ENCODE results near the gene SBSN. TPM values are rescaled to one million over a fixed set of nuclear protein-coding genes. Genes with fewer than 3 reads are reported as not detected.

Gene SBSN
- total and polyA plus RNA-seq, 9 of the 15 experiments (the other 6 are each of a cell fraction or from before 2014, with no cell fraction given): 0.05 TPM; not detected in 8

DNA sequence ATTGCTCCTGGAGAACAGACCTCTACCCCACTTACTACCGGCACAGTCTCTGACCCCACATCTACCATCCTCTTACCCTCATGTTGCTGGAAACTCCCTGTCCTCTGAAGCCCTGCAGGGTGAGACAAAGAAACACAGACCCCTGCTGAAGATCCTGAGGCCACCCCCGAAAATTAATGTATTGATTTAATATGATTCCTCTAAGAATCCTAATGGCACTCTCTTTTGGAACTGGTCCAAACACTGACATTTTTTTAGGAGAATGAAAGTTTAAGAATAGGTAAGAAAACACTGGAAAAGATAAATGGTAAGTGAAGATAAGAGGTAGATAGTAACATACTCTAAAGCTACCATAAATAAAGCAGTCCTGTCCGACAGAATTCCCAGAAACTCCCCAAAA lies 20.0 kb downstream of the SBSN start:
- peaks cover 2% of the 10 kb centered on the region for H3K9me1 ChIP-seq (ENCODE audit: control insufficient read depth, insufficient read depth, low read length)
- FAIRE-seq (no peak), ATAC-seq (no peak), DNase-seq (ENCODE audit: extremely low read depth in 1 of 4, low spot score in 3 of 4) (no peak)
- TF ChIP-seq U2AF2 (optimal IDR thresholded peaks at IDR 0.05; ENCODE audit: low read depth, low read length) (no peak), KAT2B (IDR thresholded peaks at IDR 0.05; ENCODE audit: low read depth, low read length) (no peak), RUNX1 (IDR thresholded peaks at IDR 0.05; ENCODE audit: low read depth) (no peak), ZNF518B (CRISPR knock-in tag; IDR thresholded peaks at IDR 0.05) (no peak), ZZZ3 (IDR thresholded peaks at IDR 0.05) (no peak), CBX5 (IDR thresholded peaks at IDR 0.05; ENCODE audit: borderline replicate concordance, low read depth) (no peak), ZNF766 (CRISPR knock-in tag; conservative IDR thresholded peaks at IDR 0.05) (no peak), SNIP1 (IDR thresholded peaks at IDR 0.05; ENCODE audit: low read depth) (no peak), JUNB (CRISPR knock-in tag; conservative IDR thresholded peaks at IDR 0.05) (no peak), ARID2 (IDR thresholded peaks at IDR 0.05) (no peak), HOXB6 (CRISPR knock-in tag; IDR thresholded peaks at IDR 0.05; ENCODE audit: borderline replicate concordance) (no peak), FOXA3 (CRISPR knock-in tag; conservative IDR thresholded peaks at IDR 0.05 in 1 of 2, IDR thresholded peaks at IDR 0.05 in 1 of 2) (no peak)
- TF ChIP-seq, protein P1, sequence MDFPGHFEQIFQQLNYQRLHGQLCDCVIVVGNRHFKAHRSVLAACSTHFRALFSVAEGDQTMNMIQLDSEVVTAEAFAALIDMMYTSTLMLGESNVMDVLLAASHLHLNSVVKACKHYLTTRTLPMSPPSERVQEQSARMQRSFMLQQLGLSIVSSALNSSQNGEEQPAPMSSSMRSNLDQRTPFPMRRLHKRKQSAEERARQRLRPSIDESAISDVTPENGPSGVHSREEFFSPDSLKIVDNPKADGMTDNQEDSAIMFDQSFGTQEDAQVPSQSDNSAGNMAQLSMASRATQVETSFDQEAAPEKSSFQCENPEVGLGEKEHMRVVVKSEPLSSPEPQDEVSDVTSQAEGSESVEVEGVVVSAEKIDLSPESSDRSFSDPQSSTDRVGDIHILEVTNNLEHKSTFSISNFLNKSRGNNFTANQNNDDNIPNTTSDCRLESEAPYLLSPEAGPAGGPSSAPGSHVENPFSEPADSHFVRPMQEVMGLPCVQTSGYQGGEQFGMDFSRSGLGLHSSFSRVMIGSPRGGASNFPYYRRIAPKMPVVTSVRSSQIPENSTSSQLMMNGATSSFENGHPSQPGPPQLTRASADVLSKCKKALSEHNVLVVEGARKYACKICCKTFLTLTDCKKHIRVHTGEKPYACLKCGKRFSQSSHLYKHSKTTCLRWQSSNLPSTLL (IDR thresholded peaks at IDR 0.05): no peak
- TF ChIP-seq, protein P2, sequence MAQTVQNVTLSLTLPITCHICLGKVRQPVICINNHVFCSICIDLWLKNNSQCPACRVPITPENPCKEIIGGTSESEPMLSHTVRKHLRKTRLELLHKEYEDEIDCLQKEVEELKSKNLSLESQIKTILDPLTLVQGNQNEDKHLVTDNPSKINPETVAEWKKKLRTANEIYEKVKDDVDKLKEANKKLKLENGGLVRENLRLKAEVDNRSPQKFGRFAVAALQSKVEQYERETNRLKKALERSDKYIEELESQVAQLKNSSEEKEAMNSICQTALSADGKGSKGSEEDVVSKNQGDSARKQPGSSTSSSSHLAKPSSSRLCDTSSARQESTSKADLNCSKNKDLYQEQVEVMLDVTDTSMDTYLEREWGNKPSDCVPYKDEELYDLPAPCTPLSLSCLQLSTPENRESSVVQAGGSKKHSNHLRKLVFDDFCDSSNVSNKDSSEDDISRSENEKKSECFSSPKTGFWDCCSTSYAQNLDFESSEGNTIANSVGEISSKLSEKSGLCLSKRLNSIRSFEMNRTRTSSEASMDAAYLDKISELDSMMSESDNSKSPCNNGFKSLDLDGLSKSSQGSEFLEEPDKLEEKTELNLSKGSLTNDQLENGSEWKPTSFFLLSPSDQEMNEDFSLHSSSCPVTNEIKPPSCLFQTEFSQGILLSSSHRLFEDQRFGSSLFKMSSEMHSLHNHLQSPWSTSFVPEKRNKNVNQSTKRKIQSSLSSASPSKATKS (CRISPR knock-in tag; IDR thresholded peaks at IDR 0.05): no peak
- CTCF ChIA-PET (ENCODE audit: low intra/inter-chr PET ratio): no interaction called here
- peaks cover 0 to 22% of the 10 kb centered on the region in 2 experiments; a peak in 2 of 5 replicates for H3K4me1 ChIP-seq (replicated peaks in 1 of 2; ENCODE audit: control insufficient read depth in 2 of 2, insufficient read depth in 2 of 2, low read length in 2 of 2)
- in situ Hi-C loops (cut with MboI): no loop called here
- H2AFZ ChIP-seq (ENCODE audit: low read depth, low read length): no peak overlapping the region
- H3K27me3 ChIP-seq (ENCODE audit: control insufficient read depth in 2 of 2, insufficient read depth in 2 of 2, low read length in 2 of 2): peaks cover 63 to 91% of the 10 kb centered on the region in 2 experiments
- no peak overlapping the region for H3K4me2 ChIP-seq (ENCODE audit: insufficient read depth, low read length)
- no TSS peak for BruUV-seq (replicated peaks)
- intact Hi-C loops (cut with micrococcal nuclease): no loop called here
- WGBS (ENCODE audit: insufficient coverage, low coverage, missing lambda C conversion rate): 0% methylated on average over 3 of the region's 3 CpGs
- POLR2A ChIA-PET: interaction anchor here (0.5 to 0.7 kb wide), 2 partner anchors 16 to 30 kb away, joined by 3 read pairs; no protein-coding TSS in a partner anchor
- no peaks in the 10 kb centered on the region for H3K9me3 ChIP-seq (replicated peaks; ENCODE audit: control insufficient read depth, insufficient read depth, low read depth, low read length)
- no peak overlapping the region for H3K4me3 ChIP-seq
- no peaks in the 10 kb centered on the region for H3K79me2 ChIP-seq (ENCODE audit: control insufficient read depth, insufficient read depth, low read length)
- H3K27ac ChIP-seq (ENCODE audit: extremely low read depth, low read depth, low read length): no peak overlapping the region
- H3K36me3 ChIP-seq (ENCODE audit: control insufficient read depth, insufficient read depth, low read length): no peaks in the 10 kb centered on the region
- H3K9ac ChIP-seq (ENCODE audit: insufficient read depth in 1 of 2, low read depth in 2 of 2, low read length in 2 of 2): no peak overlapping the region
- H4K20me1 ChIP-seq (replicated peaks; ENCODE audit: control insufficient read depth, insufficient read depth, low read length): peaks cover 18% of the 10 kb centered on the region

Data from K562 (cell line).